Activated naive CD8-positive, alpha-beta T cell treated with anti-CD3 and anti-CD28 coated beads, Interleukin-2, amount 10 ng/mL, durations not matched to agents 7 days and 5 days (primary cell): Measurements from ENCODE around the gene CER1. TPM values are rescaled to one million over a fixed set of nuclear protein-coding genes. Genes with fewer than 3 reads are reported as not detected.

Experiments used
- ATAC-seq: fragments of 150-1000 bp; cut with Tn5 transposase; one replicate; pipeline ENCODE4 v1.10.0; 2021; ENCODE audit warnings: low read depth, moderate library complexity
- POLR2A ChIA-PET: fragments of 350-600 bp; sonication (Branson Sonifier 250); formaldehyde crosslinking; loops from one replicate; lab custom pipeline; 2021; ENCODE audit warnings: antibody characterized with exemption; lab: Charles Lee
- DNase-seq: peaks from one replicate; pipeline ENCODE4 v3.0.0; 2021
- H3K27ac Mint-ChIP-seq: one replicate; pipeline ENCODE4 v1.8.0; 2022; ENCODE audit warnings: mild to moderate bottlenecking, mixed read lengths
- H3K27me3 Mint-ChIP-seq: one replicate; pipeline ENCODE4 v1.8.0; 2022; ENCODE audit warnings: mild to moderate bottlenecking, moderate library complexity, mixed read lengths
- H3K36me3 Mint-ChIP-seq: one replicate; pipeline ENCODE4 v1.8.0; 2021; ENCODE audit warnings: mild to moderate bottlenecking, mixed read lengths
- H3K4me1 Mint-ChIP-seq: one replicate; pipeline ENCODE4 v1.8.0; 2021; ENCODE audit warnings: mixed read lengths
- H3K4me3 Mint-ChIP-seq: one replicate; pipeline ENCODE4 v1.8.0; 2022; ENCODE audit warnings: mild to moderate bottlenecking, moderate library complexity, mixed read lengths
- H3K9me3 Mint-ChIP-seq: one replicate; pipeline ENCODE4 v1.8.0; 2021; ENCODE audit warnings: mixed read lengths
- total RNA-seq, 2 experiments: library from RNA; stranded (reverse); gene quantifications; one replicate each; pipeline ENCODE4 v1.2.3, GENCODE V29; 2021

Gene CER1
- total RNA-seq, 2 experiments from 2014 or later, result not detected

DNA sequence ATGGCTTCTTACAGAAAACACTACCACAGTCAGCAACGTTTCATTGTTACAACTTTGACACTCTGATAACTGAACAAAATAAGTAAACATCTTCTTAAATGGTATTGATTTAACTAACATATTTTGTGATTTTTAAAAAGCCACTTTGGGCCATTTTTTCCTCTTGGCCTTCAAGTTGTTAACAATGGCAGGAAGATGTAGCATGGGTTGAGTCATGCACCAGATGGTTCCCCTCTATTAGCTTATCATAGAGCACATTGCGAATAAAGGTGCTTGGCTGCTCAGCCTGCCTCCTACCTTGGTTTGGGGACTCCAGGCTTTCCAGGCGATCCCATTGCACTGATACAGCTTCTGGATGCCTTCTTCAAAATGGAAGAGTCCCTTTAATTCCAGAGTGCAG, 24.1 kb upstream of the CER1 start:
- Mint-ChIP-seq H3K36me3 (no peaks in the 10 kb centered on the region), H3K9me3 (no peaks in the 10 kb centered on the region), H3K27me3 (peaks cover 20% of the 10 kb centered on the region), H3K4me1 (no peaks in the 10 kb centered on the region), H3K27ac (no peak overlapping the region), H3K4me3 (no peak overlapping the region)
- POLR2A ChIA-PET, result no interaction called here
- DNase-seq, result no peak
- no peak for ATAC-seq

DNA sequence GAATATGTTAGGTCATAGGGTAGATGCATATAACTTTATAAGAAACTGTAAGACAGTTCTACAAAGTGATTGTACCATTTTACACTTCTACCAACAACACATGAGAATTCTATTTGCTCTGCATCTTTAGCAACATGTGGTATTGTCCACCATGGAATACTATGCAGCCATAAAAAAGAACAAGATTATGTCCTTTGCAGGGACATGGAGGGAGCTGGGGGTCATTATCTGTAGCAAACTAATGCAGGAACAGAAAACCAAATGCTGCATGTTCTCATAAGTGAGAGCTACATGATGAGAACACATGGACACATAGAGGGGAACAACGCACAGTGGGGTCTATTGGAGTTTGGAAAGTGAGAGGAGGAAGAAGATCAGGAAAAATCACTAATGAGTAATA, 22.2 kb upstream of the CER1 start:
- POLR2A ChIA-PET, result no interaction called here
- no peak for ATAC-seq
- DNase-seq, result no peak
- Mint-ChIP-seq H3K4me1 (no peaks in the 10 kb centered on the region), H3K9me3 (no peaks in the 10 kb centered on the region), H3K27ac (no peak overlapping the region), H3K27me3 (peaks cover 22% of the 10 kb centered on the region), H3K36me3 (no peaks in the 10 kb centered on the region), H3K4me3 (no peak overlapping the region)

DNA sequence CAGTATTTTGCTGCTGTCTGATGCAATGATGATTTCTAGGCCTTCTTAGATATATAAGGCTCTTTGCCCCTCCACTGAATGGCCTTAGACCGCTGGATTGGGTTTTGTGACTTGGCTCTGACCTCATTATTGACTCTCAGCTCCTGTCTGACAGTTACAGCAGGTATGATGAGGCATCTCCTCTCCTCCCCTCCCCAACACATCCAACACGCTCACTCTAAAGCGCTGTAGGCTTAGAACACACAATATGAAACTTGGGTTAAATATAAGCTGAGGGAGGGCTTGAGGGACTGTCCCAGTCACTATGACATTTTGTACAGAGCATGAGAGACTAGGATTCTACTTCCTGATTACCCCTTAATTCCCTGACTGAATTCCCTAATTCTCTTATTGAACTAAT, 18.8 kb upstream of the CER1 start:
- no peak overlapping the region for H3K4me3 Mint-ChIP-seq
- H3K9me3 Mint-ChIP-seq, result no peaks in the 10 kb centered on the region
- no peak for ATAC-seq
- DNase-seq, result no peak
- no peak overlapping the region for H3K27ac Mint-ChIP-seq
- H3K27me3 Mint-ChIP-seq, result peaks cover 17% of the 10 kb centered on the region
- H3K36me3 Mint-ChIP-seq, result no peaks in the 10 kb centered on the region
- no peaks in the 10 kb centered on the region for H3K4me1 Mint-ChIP-seq
- POLR2A ChIA-PET, result no interaction called here

DNA sequence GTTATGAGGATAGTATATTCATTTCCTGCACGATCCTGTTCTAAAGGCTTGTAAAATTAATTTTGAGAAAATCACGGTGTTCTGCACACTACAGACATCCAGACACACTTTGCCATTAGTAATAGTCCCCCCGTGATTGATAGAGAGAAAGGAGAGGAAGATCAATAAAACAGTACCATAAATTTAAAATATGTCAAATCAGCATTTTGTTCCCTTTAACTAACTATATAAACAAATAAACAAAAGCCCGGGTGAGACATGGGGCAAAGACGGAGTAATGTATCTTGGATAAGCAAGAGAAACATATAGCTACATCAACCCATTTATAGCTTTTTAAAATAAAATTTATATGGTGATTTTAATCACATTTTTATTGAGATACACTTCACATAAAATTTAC, 10.6 kb upstream of the CER1 start:
- POLR2A ChIA-PET, result no interaction called here
- ATAC-seq (no peak), DNase-seq (no peak)
- H3K36me3 Mint-ChIP-seq, result no peaks in the 10 kb centered on the region
- H3K27me3 Mint-ChIP-seq, result peaks cover 12% of the 10 kb centered on the region
- no peak overlapping the region for H3K27ac Mint-ChIP-seq
- no peaks in the 10 kb centered on the region for H3K9me3 Mint-ChIP-seq
- H3K4me1 Mint-ChIP-seq, result no peaks in the 10 kb centered on the region
- H3K4me3 Mint-ChIP-seq, result no peak overlapping the region

DNA sequence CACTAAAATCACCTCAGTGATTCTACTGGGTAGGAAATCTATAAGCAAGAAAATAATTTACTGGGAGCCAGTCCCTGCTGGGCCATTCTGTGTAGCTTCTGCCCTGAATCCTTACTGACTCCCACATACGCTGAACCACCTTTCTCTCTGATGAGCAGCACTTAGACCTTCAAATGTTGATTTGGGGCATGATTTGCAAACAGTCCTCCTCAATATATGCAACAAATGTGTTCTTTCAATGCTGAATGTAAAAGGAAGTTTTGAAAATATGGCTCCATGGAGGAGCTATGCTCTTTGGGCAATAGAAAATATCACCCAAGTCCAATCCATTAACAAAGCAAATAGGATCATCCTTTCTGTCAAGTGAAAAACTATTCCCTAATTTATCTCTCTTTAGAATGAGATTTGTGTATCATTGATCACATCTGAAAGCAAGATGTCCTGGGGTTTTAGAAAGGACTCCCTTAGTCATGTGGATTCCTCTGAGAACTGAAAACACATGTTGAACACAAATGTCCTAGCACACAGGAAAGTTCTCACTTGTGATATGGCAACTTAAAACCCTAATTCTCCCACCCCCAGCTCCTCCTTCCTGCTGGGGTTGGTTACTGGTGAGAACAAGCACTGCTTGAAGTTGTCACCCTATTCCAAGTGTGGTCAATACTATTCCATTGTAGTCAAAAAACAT, 8.9 kb upstream of the CER1 start:
- Mint-ChIP-seq H3K4me1 (no peaks in the 10 kb centered on the region), H3K27ac (no peak overlapping the region), H3K27me3 (peaks cover 8% of the 10 kb centered on the region), H3K36me3 (no peaks in the 10 kb centered on the region), H3K9me3 (no peaks in the 10 kb centered on the region), H3K4me3 (no peak overlapping the region)
- POLR2A ChIA-PET, result no interaction called here
- no peak for ATAC-seq
- no peak for DNase-seq

DNA sequence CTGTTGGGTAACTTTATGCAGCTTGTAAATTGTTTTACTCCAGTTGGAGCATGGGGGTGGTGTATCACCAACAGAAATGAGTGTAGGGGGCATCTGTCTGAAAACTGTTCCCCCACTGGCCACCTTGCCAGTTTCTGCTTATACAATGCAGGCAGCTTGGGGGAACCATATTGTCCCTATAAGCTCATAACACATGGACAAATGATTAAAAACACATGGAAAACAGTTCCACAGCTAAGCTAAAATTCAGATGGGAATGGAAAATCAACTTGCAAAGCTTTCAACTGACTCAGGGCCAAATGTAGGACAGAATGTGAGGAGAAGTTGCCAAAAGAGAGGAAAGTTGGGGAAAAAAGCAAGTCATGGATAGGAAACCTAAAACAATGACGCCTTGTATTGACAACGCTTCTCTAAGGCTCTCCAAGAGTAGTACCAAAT, 7.9 kb upstream of the CER1 start:
- DNase-seq (no peak), ATAC-seq (no peak)
- no peak overlapping the region for H3K4me3 Mint-ChIP-seq
- H3K36me3 Mint-ChIP-seq, result no peaks in the 10 kb centered on the region
- no peaks in the 10 kb centered on the region for H3K4me1 Mint-ChIP-seq
- POLR2A ChIA-PET, result no interaction called here
- H3K27me3 Mint-ChIP-seq, result peaks cover 8% of the 10 kb centered on the region
- H3K9me3 Mint-ChIP-seq, result no peaks in the 10 kb centered on the region
- H3K27ac Mint-ChIP-seq, result no peak overlapping the region

DNA sequence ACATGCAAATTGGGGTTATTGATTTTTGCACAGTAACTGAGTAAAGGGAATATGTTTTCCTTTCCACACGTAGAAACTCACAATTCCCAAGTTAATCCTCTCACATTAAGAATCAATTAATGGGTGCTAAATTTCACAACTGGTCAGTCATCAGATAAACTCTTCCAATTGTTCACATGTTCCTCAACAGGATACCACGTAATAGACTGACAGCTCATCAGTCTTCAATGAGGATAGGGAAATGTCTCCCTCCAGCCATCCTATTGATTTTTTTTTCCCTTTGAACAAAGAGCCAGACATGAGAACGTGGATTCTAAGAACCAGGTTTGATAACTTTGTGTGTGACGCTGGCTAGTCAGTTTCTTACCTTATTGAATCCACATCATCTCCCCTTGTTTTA, 768 bp upstream of the CER1 start:
- H3K4me3 Mint-ChIP-seq, result no peak overlapping the region
- POLR2A ChIA-PET, result no interaction called here

DNA sequence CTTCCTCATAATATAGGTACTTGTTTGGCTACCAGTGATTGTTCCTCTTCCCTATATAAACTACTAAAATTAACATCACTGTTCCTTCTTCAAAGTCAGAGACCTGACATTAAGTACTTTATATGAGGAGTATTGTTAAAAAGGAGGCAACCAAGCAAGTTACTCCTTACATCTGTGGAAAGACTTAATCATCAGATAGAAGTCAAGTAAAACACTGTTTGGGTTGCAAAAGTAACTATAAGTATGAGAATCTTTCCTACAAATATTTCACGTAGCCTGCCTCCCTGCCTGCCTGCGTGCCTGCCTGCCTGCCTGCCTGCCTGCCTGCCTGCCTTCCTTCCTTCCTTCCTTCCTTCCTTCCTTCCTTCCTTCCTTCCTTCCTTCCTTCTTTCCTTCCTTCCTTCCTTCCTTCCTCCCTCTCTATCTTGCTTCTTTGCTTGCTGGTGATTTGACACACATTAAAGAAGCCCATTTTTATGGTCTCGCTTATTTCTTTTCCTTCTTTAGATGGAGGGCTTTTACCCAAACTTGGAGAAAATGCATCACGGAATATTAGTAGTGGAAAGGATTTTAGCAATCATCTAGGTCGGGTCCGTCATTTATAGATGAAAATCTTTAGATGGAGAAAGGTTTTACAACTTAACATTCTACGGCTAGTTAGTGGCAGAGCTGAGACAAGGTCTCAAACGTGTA, 3.2 kb downstream of the CER1 start:
- ATAC-seq (no peak), DNase-seq (no peak)
- no peaks in the 10 kb centered on the region for H3K36me3 Mint-ChIP-seq
- no peaks in the 10 kb centered on the region for H3K9me3 Mint-ChIP-seq
- POLR2A ChIA-PET, result no interaction called here
- peaks cover 20% of the 10 kb centered on the region for H3K27me3 Mint-ChIP-seq
- H3K27ac Mint-ChIP-seq, result no peak overlapping the region
- no peaks in the 10 kb centered on the region for H3K4me1 Mint-ChIP-seq
- no peak overlapping the region for H3K4me3 Mint-ChIP-seq

More for the DNA sequence above, 768 bp upstream of the CER1 start:
- H3K4me1 Mint-ChIP-seq, result no peaks in the 10 kb centered on the region
- H3K36me3 Mint-ChIP-seq, result no peaks in the 10 kb centered on the region
- DNase-seq (no peak), ATAC-seq (no peak)
- H3K27me3 Mint-ChIP-seq, result peaks cover 19% of the 10 kb centered on the region
- H3K9me3 Mint-ChIP-seq, result no peaks in the 10 kb centered on the region
- H3K27ac Mint-ChIP-seq, result no peak overlapping the region

DNA sequence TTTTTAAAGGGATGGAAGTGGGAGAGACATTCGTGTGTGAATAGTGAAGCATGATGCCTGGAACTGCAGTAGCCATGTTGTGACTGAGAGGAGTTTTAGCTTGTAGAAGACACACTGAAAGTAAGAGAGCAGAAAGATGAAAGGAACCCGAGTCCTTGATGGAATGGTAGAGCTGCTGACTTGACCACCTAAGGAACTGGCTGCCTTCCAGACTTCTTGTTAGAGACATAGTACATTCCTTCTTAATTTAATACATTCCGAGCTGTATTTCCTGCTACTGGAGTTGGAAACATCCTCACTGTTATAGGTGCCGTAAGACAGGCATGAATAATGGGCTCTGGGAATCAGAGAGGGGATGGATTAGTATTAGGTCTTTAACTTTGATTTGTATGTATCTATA, 7.4 kb downstream of the CER1 start:
- Mint-ChIP-seq H3K4me3 (no peak overlapping the region), H3K4me1 (no peaks in the 10 kb centered on the region), H3K36me3 (no peaks in the 10 kb centered on the region), H3K27ac (no peak overlapping the region), H3K9me3 (no peaks in the 10 kb centered on the region), H3K27me3 (peaks cover 21% of the 10 kb centered on the region)
- DNase-seq (no peak), ATAC-seq (no peak)
- POLR2A ChIA-PET, result no interaction called here

DNA sequence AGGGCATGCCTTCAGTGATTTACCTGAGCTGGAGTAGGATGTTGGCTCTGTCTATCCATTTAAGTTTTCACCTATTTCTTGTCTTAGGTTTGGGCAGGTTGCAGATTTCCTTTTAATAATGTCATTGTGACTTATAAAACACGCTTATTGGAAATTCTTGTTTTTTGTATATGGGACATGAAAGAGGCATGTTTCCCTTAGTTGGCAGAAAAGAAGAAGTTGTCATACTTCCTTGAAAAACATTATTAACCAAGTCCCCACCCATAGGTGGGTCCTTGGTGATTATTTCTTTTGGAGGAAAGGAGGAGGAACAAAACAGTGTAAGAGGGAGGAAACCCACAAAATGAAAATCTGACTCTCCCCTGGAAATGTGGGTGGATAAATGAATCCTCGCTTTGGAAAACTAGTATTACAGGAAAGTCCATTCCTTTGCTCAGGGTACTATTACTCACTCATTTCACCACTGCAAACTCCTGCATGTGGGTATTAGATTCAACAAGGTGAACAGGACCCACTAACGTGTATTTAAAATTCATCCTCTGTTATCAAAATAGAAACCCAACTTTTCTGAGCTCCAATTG, 9.3 kb downstream of the CER1 start:
- POLR2A ChIA-PET, result no interaction called here
- H3K9me3 Mint-ChIP-seq, result peaks cover 2% of the 10 kb centered on the region
- DNase-seq (no peak), ATAC-seq (no peak)
- H3K27me3 Mint-ChIP-seq, result peaks cover 11% of the 10 kb centered on the region
- H3K36me3 Mint-ChIP-seq, result no peaks in the 10 kb centered on the region
- H3K4me1 Mint-ChIP-seq, result no peaks in the 10 kb centered on the region
- H3K27ac Mint-ChIP-seq, result no peak overlapping the region
- H3K4me3 Mint-ChIP-seq, result no peak overlapping the region

DNA sequence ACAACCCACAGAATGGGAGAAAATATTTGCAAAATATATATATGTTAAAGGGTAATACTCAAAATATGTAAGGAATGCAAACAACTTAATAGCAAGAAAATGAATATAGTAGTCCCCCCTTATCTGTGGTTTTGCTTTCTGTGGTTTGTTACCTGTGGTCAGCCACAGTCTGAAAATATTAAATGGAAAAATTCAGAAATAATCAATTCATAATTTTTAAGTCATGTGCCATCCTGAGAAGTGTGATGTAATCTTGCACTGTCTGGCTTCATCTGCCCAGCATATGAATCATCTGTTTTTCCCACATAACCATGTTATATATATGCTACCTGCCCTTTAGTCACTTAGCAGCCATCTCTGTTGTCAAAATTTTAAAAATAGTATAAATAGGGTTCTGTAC, 11.7 kb downstream of the CER1 start:
- Mint-ChIP-seq H3K27ac (no peak overlapping the region), H3K4me3 (no peak overlapping the region), H3K4me1 (no peaks in the 10 kb centered on the region), H3K9me3 (peaks cover 6% of the 10 kb centered on the region), H3K27me3 (peaks cover 9% of the 10 kb centered on the region), H3K36me3 (no peaks in the 10 kb centered on the region)
- no peak for DNase-seq
- no peak for ATAC-seq
- POLR2A ChIA-PET, result no interaction called here

DNA sequence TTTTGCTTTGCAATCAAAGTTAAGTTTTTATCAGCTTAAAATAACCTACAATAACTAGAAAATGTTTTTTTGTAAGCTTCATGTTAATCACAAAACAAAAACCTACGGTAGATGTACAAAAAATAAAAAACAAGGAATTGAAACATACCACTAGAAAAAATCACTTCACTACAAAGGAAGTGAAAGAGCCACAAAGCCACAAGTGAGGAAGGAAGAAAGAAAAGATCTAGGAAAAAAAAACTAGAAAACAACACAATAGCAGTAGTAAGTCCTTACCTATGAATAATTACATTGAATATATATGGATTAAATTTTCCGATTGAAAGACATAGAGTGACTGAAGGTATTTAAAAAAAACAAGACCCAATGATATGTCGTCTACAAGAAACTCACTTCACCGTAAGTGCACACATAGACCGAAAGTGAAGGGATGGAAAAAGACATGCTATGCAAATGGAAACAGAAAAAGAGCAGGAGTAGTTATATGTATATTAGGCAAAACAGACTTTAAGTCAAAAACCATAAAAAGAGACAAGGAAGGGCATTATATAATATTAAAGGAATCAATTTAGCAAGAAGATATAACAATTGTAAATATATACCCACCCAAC, 15.9 kb downstream of the CER1 start:
- no peak for ATAC-seq
- DNase-seq, result no peak
- Mint-ChIP-seq H3K27ac (no peak overlapping the region), H3K4me1 (no peaks in the 10 kb centered on the region), H3K4me3 (no peak overlapping the region), H3K9me3 (peaks cover 16% of the 10 kb centered on the region), H3K27me3 (peaks cover 9% of the 10 kb centered on the region), H3K36me3 (peaks cover 2% of the 10 kb centered on the region)
- POLR2A ChIA-PET, result no interaction called here

DNA sequence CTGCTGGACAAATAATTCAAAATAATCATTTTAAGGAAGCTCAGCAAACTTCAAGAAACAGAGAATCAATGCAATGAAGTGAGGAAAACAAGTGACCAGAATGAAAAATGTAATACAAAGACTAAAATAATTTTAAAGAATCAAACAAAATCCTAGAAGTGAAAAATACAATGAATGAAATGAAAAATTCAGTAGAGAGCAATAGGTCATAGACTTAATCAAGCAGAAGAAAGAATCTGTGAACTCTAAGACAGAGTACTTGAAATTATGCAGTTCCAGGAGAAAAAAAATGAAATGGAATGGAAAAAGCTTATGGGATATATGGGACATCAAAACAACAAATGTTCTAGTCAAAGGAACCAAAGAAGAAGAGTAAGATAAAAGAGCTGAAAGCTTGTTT, 17.5 kb downstream of the CER1 start:
- H3K36me3 Mint-ChIP-seq, result peaks cover 2% of the 10 kb centered on the region
- H3K27me3 Mint-ChIP-seq, result peaks cover 7% of the 10 kb centered on the region
- peaks cover 16% of the 10 kb centered on the region for H3K9me3 Mint-ChIP-seq
- no peak overlapping the region for H3K27ac Mint-ChIP-seq
- no peak overlapping the region for H3K4me3 Mint-ChIP-seq
- ATAC-seq, result no peak
- no peaks in the 10 kb centered on the region for H3K4me1 Mint-ChIP-seq
- POLR2A ChIA-PET, result no interaction called here
- DNase-seq, result no peak

DNA sequence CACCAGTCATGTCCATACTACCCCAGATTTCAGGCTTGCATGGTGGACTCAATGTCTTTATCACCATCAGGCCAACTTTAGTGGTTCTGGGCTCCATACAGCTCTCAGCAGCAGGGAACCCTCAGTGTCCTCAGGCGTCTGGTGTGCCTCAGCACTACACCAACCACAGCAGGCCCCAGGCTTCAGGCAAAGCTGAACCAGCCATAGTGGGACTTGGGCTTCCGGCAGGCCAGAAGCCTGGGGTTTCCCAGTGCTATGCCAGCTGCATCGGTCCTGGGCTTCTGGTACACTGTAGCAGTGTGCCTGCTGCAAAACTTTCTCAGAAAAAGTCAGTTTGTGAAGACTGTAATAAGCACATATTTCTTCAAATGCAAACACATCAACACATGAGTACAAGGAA, 18.3 kb downstream of the CER1 start:
- ATAC-seq (no peak), DNase-seq (no peak)
- Mint-ChIP-seq H3K4me1 (no peaks in the 10 kb centered on the region), H3K36me3 (peaks cover 2% of the 10 kb centered on the region), H3K4me3 (no peak overlapping the region), H3K9me3 (peaks cover 16% of the 10 kb centered on the region), H3K27ac (no peak overlapping the region), H3K27me3 (peaks cover 7% of the 10 kb centered on the region)
- POLR2A ChIA-PET, result no interaction called here
